HG02763 (cell line): ENCODE measurements around the gene LARP4B.

Experiments used
- ATAC-seq: cut with Tn5 transposase; IDR thresholded peaks from one replicate; pipeline ENCODE4 v1.9.1; 2021; ENCODE audit warnings: mild to moderate bottlenecking, moderate library complexity; ENCODE audit not compliant: unreplicated experiment

LARP4B gene

GRCh38 chr10:926075-926698, 5.3 kb downstream of the LARP4B start:
- ATAC-seq: no peak

GRCh38 chr10:924524-924859, 7.0 kb downstream of the LARP4B start:
- no peak for ATAC-seq

DNA sequence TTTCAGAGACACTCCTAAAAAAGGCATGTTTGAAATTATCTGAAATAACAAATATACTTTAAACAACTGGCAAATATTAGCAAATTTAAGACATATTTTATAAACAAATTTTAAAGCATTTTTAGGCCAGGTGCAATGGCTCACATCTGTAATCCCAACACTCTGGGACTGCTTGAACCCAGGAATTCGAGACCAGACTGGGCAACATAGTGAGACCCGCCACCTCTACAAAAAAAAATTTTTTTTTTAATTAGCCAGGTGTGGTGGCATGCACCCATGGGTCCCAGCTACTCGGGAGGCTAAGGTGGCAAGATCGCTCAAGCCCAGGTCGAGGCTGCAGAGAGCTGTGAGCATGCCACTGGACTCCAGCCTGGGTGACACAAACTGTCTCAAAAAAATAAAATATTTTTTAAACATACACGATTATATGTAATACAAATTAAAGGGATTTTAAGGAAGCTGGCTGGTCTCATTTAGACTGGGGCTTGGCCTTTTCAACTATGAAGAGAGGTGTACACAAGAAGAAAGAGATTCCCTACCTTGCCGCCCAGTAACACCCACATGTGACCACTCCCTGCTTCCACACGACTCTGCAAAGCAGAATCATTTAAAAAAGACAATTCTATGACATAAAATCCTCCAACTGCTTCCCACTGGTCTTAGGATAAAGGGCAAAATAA, 7.5 kb downstream of the LARP4B start:
- no peak for ATAC-seq

GRCh38 chr10:921471-922414, 9.8 kb downstream of the LARP4B start:
- no peak for ATAC-seq

DNA sequence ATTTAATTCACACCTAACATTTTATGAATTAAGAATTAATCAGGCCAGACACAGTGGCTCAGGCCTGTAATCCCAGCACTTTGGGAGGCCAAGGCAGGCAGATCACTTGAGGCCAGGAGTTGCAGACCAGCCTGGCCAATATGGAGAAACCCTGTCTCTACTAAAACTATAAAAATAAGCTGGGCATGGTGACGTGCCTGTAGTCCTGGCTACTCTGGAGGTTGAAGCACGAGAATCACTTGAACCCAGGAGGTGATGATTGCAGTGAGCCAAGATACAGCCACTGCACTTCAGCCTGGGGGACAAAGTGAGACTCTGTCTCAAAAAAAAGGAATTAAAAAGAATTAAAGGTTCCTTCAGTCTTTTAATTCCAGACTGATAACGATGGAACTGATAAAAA, 11.1 kb downstream of the LARP4B start:
- no peak for ATAC-seq

DNA sequence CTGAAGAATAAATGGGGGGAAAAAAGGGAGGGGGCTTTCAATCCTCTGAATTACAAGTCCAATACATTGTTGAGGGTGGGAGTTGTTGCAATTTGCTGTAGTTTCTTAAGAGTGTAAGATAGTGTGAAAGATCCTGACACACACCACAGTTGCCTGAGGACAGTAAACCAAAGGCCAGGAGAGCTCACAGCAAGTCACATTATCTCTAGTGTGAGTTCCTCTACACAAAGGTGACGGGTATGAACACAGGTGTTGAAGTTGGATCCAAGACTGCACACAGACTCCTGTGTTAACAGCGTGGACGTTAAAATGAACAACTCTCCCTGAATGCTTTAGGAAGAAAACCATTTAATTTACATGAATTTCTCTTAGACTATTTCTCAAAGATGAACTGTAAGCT, 12.0 kb downstream of the LARP4B start:
- ATAC-seq: no peak

- ATAC-seq: no peak
These were observed 13.5 kb downstream of the LARP4B start for GRCh38 chr10:917999-918398.

DNA sequence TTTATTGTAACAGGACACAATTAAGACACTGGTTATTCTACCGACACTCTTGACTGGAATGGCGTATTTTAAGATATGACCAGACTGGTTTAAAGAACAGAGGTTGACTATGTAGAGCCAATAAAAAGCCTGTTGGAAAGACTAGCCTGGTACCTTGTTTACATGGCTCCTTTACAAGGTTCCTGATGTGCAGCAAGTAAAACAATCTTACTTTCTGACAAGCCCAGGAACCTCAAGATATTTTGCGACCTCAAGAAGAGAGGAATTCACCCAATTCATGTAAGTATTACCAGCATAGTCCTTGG, 14.1 kb downstream of the LARP4B start:
- no peak for ATAC-seq

GRCh38 chr10:916716-917415, 14.6 kb downstream of the LARP4B start:
- no peak for ATAC-seq

- ATAC-seq: no peak
These were observed 21.7 kb downstream of the LARP4B start for GRCh38 chr10:909831-910230.

GRCh38 chr10:905972-906371, 25.5 kb downstream of the LARP4B start:
- no peak for ATAC-seq

- ATAC-seq: no peak
These were observed 26.0 kb downstream of the LARP4B start for GRCh38 chr10:905503-905902.

DNA sequence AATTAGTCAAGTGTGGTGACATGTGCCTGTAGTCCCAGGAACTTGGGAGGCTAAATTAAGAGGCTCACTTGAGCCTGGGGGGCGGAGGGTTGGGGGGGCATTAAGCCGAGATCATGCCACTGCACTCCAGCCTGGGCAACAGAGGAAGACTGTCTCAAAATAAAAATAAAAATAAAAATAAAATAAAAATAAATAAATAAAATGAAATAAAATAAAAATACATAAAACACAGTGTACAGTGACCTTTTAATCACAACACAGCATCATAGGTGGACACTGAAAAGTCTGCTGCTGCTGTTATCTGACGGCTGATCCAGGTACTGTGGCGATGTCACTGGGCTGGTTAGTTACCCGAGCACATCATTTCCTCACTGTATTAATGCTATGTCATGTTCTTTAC, 27.1 kb downstream of the LARP4B start:
- ATAC-seq: no peak

DNA sequence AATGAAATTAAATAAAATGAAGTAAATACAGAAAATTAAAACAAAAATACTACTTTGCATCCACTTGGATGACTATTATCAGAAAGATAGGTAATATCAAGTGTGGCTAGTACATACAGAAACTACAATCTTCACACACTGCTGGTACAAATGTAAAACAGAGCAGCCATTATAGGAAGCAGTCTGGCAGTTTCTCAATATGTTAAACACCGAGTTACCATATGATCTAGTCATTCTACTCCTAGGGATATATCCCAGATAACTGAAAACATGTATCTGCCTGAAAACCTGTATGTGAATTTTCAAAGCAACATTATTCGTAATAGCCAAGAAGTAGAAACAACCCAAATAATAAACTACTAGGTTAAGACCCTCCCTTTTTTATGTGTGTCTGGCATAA, 33.4 kb downstream of the LARP4B start:
- ATAC-seq: no peak

DNA sequence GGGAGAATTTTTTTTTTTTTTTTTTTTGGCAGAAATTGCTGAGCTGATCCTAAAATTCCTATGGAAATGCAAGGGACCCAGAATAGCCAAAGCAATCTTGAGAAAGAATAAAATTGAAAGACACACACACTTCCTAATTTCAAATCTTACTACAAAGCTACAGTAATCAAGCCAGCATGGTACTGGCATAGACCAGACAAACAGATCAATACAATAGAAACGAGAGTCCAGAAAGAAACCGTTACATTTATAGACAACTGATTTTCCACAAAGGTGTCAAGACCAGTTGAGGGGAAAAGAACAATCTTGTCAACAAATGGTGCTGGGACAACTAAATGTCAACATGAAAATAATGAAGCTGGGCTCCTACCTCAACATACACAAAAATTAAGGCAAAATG, 34.5 kb downstream of the LARP4B start:
- ATAC-seq: no peak

DNA sequence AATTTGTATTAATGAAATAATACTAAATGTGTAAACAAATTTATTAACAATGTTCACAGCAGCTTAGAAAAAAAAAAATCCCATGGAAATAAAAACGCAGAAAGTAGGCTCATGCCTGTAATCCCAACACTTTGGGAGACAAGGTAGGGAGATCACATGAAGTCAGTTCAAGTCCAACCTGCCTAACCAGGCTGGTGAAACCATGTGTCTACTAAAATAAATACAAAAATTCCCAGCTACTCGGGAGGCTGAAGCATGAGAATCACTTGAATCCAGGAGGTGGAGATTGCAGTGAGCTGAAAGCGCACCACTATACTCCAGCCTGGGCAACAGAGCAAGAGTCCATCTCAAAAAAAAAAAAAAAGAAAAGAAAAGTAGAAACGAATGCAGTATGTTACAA, 36.2 kb downstream of the LARP4B start:
- no peak for ATAC-seq

DNA sequence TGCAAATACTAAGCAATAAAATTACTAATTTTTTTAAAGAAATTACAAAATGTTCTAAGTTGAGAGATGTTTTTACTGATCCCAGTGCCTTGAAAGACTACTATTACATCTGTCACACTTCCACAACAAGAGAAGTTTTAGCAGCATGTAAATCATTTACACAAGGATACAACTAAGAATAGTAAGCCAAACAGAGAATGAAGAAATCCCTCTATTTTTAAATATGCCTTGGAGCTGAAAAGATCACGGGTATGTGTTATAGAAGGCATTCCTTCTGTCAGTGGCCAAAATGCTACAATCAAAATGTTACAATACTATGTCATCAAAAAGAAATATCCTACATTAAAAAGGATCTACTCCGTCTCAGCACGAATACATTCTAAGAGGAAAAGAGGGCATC, 52.6 kb downstream of the LARP4B start:
- no peak for ATAC-seq

DNA sequence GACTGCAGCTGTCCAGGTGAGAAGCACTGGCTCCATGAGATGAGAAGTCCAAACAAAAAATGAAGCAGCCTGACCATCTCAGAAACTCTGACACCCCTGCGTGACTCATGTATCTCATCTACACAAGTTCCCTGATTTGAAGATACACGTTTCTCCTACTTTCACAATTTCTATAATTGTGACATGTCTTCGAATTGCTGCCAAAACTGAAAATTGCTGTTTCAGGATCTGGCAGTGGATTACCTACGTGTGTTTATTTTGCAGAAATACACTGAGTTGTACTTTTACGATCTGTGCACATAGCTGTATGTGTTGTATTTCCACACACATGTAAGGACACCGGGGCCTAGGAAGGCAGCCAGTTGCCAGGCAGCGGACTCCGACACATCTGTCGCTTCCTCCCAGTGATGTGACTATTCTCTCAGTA, 53.2 kb downstream of the LARP4B start:
- no peak for ATAC-seq

DNA sequence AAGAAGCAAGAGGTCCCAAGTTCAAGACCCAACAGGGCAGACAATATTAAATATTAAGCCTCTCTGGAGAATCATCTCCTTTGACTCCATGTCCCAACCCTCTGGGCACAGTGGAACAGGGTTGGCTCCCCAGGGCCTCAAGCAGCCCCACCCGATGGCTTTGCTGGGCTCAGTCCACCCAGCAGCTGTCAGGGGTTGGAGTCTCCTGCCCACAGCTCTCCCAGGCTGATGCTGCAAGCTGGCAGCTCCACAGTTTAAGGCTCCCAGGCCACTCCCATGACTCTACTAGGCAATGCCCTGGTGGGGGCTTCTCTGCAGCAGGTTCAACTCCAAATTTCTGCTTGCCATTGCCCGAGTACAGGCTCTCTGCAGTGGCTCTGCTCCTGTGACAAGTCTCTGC, 55.1 kb downstream of the LARP4B start:
- no peak for ATAC-seq

- no peak for ATAC-seq
These were observed 58.5 kb downstream of the LARP4B start for GRCh38 chr10:873020-873419.

GRCh38 chr10:871951-872403, 59.5 kb downstream of the LARP4B start:
- ATAC-seq: no peak
